22Rv1 (cell line): ENCODE measurements around the gene TBC1D1.
"Not testable (repeated sequence)": the region's sequence is repeated elsewhere in the genome, so short reads cannot be mapped to it uniquely, and the experiment has no call there.

Source experiments
- H3K27ac ChIP-seq: fragments of 450-650 bp; 2 replicates; pipeline ENCODE4 v1.5.1; 2017
- ZFX ChIP-seq: fragments of 450-650 bp; IDR thresholded peaks from 2 replicates; pipeline ENCODE4 v1.6.1; 2017; ENCODE audit warnings: antibody characterized with exemption, borderline replicate concordance
- TF ChIP-seq, protein P1 (sequence below): fragments of 450-650 bp; IDR thresholded peaks from 2 replicates; pipeline ENCODE4 v1.5.1; 2017; ENCODE audit warnings: mild to moderate bottlenecking

TBC1D1 gene

DNA sequence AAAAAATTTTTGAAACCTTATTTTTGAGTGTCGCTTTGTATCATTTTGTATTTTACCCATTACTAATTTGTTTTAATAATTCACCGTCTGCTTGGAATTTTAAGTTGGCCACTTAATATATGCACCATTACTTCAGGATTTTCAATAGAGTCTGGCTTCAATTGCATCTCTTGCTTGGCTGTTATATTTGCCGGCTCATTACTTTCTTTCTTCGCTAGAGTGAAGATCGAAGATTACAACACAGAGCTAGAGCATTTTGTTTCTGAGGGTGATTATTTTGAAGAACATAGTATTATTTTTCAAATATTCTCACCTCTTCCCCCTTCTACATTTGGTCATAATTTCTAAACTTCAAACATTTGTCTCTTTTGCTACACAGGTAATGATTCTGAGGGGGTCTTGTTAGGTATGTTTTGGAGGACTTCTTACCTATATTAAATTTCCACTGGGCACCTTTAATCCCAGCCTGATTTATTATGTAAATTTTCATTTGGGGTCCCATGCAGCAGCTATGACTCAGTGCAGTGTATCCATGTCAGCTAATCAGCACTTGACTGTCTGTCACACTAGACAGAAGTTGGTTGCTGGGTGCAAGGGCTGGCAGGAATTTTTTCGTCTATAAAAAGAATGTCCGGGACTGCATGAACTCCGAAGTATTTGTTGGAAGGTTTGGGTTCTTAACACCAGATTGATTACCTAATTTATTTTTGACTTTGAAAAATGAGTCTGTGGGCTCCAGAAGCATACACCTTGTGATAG lies 18.6 kb downstream of the TBC1D1 start:
- TF ChIP-seq, protein P1, sequence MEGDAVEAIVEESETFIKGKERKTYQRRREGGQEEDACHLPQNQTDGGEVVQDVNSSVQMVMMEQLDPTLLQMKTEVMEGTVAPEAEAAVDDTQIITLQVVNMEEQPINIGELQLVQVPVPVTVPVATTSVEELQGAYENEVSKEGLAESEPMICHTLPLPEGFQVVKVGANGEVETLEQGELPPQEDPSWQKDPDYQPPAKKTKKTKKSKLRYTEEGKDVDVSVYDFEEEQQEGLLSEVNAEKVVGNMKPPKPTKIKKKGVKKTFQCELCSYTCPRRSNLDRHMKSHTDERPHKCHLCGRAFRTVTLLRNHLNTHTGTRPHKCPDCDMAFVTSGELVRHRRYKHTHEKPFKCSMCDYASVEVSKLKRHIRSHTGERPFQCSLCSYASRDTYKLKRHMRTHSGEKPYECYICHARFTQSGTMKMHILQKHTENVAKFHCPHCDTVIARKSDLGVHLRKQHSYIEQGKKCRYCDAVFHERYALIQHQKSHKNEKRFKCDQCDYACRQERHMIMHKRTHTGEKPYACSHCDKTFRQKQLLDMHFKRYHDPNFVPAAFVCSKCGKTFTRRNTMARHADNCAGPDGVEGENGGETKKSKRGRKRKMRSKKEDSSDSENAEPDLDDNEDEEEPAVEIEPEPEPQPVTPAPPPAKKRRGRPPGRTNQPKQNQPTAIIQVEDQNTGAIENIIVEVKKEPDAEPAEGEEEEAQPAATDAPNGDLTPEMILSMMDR: no peak
- TF ChIP-seq ZFX: no peak
- no peak overlapping the region for H3K27ac ChIP-seq

DNA sequence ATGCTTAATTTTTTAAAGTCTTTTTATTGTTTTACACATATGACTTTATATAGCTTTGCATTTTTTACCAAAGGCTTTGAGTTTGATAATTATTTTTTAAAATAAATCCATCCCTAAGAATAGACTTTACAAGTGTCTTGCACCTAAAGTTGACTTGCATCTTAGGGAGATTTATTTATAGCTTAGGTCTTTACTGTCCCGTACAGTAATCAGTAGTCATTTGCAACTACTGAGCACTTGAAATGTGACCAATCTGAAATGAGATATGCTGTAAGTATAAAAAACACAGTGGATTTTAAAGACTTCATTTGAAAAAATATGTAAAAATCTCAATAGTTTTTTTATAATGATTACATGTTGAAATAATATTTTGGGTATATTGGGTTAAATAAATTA lies 19.2 kb downstream of the TBC1D1 start:
- TF ChIP-seq, protein P1: no peak
- no peak for TF ChIP-seq ZFX
- H3K27ac ChIP-seq: no peak overlapping the region

GRCh38 chr4:37914539-37914938 lies 23.7 kb downstream of the TBC1D1 start:
- TF ChIP-seq ZFX: no peak
- TF ChIP-seq, protein P1: no peak
- no peak overlapping the region for H3K27ac ChIP-seq

DNA sequence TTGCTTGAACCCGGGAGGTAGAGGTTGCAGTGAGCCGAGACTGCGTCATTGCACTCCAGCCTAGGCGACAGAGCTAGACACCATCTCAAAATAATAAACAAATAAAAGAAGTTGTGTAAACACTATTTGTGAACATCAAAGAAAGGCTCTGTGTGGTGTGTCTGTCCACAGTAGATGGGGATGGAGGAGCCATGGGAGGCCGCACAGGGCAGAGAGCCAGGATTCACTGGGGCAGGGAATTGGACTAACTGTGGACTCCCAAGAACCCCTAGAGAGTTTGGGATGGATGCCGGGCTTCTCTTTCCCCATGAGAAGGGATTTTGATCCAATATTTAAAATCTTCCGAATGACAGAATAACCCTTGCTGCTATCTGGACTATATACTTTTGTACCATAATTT lies 26.5 kb downstream of the TBC1D1 start:
- TF ChIP-seq, protein P1: no peak
- no peak for TF ChIP-seq ZFX
- no peak overlapping the region for H3K27ac ChIP-seq

DNA sequence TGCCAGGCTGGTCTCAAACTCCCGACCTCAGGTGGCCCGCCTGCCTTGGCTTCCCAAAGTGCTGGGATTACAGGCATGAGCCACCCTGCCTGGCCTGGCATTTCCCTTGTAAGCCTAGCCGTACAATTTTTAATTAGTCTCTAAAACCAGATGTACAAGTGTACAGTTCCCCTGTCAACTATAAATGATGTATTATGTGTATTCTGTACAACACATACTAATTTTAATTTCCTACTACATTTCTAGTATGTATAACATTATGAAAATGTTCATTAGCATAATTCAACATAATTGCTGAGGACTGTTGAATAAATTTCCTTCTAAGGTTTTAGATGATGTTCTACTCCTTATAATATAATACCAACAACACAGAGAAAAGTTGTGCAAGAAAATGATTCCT lies 27.8 kb downstream of the TBC1D1 start:
- H3K27ac ChIP-seq: no peak overlapping the region
- no peak for TF ChIP-seq ZFX
- TF ChIP-seq, protein P1: no peak

DNA sequence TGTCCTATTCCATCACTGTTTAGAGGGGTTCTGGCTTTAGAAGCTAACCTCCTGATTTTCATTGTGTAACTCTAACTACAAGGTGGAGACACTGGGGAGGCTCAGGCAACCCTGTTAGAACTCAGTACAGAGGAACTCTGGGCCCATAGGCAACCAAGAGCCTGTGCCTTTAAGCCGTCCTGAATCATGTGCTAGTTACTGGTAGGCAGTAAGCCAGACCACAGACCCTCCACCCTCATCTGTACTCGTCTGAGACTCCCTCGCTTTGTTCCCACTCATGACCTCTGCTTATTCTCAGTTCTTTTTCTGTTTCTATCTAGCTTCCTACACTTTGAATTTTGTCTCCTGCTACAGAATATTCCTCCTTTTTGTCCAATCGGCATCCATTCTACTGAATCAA lies 31.4 kb downstream of the TBC1D1 start:
- no peak overlapping the region for H3K27ac ChIP-seq
- TF ChIP-seq, protein P1: no peak
- TF ChIP-seq ZFX: no peak

DNA sequence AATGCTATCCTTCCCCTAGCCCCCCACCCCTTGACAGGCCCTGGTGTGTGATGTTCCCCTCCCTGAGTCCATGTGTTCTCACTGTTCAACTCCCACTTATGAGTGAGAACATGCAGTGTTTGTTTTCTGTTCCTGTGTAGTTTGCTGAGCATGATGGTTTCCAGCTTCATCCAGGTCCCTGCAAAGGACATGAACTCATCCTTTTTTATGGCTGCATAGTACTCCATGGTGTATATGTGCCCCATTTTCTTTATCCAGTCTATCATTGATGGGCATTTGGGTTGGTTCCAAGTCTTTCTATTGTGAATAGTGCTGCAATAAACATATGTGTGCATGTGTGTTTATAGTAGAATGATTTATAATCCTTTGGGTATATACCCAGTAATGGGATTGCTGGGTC lies 32.2 kb downstream of the TBC1D1 start:
- not testable (repeated sequence) for H3K27ac ChIP-seq

DNA sequence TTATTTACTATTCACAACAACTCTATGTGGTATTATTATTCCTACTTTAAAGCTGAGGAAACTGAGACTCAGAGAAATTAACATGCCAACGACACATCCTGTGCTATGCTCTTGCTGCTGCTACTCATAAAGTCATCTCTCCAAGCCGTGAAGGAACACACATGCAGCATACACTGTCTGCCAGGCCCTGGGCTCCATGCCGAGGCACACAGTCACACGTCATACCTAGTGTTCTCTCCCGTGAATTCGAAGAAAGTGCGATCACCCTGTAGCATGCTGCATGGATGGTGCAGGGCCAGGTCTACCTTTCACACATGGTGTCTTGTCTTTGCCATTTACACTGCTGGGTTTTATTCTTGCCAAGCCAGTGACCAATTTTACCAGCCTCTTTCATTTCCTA lies 34.1 kb downstream of the TBC1D1 start:
- no peak for TF ChIP-seq ZFX
- TF ChIP-seq, protein P1: no peak
- H3K27ac ChIP-seq: no peak overlapping the region
